GM15510 (cell line): ENCODE results near the gene APBA1.

ENCODE experiments used
- POLR2A ChIP-seq: IDR thresholded peaks from 3 replicates; pipeline ENCODE4 v1.6.1; 2011; ENCODE audit warnings: borderline replicate concordance; ENCODE audit not compliant: insufficient read length; ENCODE audit errors: extremely low read depth

Gene APBA1

DNA sequence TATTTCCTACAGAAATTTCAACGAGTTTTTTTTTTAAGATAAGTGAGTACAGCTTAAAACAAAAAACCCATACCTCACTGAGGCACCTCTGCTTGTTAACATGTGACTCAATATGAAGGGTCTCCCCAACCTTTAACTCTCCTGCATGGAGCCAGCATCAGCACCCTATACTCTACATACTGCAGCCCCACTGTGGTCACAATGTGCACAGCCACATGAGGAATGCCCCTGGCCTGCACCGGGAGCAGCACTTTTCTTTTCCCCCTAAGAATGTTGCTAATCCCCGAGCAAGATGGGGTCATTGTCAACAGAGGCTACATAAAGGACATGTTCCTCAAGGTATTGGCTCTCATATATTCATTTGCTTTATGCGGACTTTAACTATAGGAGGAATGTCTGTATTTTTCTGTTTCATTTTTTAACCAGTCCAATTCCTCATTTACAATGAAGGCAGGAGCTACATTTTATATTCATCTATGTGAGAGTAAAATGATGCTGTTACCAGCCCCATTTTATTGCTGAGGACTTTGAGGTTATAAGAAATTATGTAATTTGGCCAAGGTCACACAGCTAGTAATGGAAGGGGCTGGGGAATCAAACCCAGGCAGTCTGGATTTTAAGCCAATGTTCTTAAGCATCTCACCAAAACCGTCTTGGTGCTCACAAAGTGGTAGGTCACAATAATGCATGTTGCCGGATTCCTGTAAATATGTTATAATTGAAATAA, 93.0 kb downstream of the APBA1 start:
- no peak for TF ChIP-seq POLR2A

DNA sequence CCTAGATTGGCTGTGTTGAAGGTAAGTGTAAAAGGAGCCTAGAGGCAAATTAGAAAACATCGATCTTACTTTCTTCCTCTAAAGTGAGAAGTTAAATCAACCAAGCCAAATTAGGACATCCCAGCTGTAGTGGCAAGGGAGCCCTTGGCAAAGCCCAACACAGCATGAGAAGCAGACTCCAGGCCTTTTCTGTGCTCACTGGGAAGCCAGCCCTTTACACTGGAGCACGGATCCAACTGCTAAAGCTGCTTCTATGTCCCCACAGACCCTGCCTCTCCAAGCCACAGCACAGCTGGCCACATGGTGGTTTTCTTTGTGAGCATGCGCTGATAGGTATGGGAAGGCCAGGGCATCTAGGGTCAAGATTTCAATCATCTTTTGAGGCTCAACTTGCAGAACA, 94.1 kb downstream of the APBA1 start:
- no peak for TF ChIP-seq POLR2A

DNA sequence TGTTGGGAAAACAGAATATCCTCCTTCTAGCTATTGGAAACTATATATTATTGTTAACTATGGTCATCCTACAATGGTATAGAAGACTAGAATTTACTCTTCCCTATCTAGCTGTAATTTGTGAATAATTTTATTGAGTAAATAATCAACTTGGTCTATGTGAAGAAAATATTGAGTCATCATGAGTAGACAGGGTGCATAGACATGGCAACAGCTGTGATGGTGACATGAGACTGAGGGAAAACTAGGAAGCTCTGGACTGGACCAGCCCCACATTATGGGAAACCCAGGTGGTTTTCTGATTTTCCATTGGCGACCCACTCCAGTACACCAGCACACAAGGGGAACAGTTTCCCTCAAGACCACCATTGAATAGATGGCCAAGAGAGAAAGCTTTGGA, 95.0 kb downstream of the APBA1 start:
- no peak for TF ChIP-seq POLR2A

DNA sequence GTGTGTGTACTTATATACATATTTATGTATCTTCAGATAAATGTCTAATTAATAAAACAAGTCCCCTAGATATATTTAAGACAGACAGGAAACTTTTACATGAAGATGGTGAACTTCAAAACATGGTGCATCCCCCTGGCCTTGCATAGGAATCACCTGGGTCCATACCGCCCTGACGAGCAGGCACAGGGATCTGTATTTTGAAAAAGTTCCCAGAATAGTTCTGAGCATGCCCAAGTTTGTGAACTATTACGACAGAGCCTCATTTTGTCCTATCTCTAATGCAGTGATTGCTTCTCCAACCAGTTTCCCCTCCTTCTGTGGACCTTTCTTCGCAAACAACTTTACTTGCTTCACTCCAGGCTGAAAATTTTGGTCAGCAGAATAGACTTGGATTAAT, 98.1 kb downstream of the APBA1 start:
- TF ChIP-seq POLR2A = no peak

DNA sequence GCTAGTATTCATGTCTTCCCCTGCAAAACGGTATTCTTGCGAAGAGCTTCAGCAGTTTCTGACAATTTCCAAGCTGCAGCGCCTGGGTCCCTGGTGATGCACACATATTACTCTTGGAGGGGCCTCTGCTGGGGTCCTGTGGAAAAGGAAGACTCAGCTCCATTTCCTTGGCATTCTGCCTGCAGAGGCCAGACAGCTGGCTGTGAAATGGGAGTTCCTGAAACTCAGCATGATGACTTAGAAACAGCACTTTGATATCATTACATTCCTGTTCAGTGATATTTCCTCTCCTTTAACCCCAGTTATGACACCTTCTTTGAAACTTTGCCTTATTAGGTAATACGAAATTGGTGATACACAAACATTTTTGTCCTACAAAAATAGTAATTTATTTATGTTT, 98.5 kb downstream of the APBA1 start:
- TF ChIP-seq POLR2A = no peak

DNA sequence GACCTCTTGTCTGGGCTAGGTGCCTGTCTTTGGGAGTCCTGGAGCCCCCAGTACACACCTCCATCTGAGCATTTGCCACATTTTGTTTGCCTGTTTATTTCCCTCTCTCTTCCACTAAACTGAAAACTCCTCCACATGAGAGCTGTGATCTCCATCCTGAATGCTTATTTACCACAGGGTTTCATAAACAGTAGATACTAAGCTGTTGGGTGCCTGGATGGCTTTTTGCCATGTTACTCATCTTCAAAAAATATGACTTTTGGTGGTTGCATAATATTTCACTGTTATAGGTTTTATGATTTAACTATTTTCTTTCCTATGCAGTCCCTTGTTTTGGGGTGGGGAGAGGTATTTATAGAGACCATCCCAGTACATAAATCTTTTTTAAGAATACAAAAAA, 99.6 kb downstream of the APBA1 start:
- TF ChIP-seq POLR2A = no peak

DNA sequence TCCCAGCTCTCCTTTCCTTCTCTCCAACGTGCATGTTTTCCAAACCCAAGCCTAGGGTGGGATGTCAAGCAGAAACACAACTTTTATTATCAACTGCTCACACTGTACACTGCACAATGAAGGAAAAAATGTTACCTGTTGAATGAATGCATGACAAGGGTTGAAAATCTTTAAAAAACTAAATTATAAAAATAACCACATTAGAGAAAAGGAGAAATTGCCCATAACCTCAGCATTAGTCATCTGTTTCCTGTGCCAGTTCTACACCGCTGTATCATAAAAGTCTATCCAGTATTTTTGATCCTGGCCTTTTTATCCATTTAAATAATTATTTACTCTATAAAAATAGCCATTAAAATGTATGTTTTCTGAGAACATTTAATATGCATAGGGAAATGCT, 101.1 kb downstream of the APBA1 start:
- TF ChIP-seq POLR2A = no peak

DNA sequence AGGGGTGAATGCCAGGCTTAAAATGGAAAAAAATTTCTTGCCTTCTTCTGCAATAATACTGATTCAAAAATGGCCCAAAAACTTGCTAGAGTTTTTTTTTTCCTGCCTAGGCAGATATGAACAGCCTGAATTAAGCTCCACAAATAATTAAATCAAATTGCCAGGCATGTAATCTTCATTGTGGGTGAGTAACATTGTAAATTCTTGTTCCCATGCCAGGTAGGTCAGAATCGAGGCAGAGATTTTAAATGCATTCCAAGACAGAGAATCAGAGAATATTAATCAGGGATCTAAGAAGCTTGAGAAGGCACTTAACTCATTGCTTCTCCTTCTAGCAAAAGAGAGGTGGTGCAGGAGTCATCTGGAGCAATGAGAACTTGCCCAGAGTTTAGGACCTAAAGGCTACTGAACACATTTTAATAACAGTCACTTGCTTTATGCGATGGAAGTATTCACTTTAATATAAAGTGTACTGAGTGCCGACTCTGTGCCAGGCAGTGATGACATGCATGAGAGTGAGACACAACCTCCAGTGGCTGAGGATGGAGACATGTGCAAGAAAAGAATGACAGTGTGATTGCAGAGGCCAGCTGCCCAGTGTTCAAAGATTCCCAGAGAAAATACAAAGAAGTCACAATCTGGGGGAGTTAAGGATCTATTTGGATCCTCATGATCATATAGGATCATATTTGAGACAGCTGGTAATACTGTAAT, 102.3 kb downstream of the APBA1 start:
- no peak for TF ChIP-seq POLR2A

DNA sequence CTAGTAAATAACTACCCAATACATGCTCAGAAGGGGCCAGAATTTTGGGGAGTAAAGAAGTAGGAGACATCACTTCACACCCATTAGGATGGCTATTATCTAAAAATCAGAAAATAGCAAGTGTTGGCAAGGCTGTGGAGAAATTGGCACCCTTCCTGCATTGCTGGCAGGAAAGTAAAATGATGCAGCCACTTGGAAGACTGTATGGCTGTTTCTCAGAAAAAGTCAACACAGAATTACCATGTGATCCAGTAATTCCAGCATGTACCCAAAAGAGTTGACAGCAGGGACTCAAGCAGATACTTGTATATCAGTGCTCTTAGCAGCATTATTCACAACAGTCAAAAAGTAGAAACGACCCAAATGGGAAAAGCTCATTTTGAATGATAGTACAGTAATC, 107.6 kb downstream of the APBA1 start:
- no peak for TF ChIP-seq POLR2A

DNA sequence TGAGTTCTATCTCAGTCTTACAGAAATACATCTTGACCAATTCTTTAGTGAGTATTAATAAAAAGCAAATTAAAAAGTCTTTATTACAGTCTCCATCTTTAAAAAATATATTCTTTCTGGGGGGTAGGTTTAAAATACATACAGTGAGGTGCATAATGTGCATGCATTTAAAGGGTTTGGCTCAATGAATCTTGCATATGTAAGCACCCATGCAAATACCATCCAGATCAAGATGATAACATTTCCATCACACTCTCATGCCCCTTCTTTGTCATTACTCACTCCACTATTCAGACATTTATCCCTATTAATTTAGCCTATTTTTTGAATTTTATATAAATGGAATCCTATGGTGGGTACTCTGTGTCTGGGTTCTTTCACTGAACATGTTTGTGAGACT, 113.0 kb downstream of the APBA1 start:
- no peak for TF ChIP-seq POLR2A

DNA sequence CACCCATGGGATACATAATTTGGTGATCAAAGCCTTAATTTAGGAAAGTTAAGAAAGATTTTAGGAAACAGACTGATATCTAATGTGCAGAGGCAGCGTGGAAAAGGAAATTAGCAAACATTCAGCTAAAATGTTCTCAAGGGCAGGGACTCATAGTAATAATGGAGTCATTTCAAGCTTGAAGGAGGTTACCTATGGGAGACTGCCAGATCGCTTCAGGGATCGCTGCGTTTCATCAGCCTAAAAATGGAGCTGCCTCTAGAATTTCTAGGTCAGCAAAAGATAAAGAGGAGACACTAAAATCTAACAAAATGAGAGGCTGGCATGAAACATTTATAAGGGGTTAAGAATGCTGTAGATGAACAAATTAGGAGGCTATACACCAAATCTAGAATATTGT, 115.5 kb downstream of the APBA1 start:
- TF ChIP-seq POLR2A = no peak

DNA sequence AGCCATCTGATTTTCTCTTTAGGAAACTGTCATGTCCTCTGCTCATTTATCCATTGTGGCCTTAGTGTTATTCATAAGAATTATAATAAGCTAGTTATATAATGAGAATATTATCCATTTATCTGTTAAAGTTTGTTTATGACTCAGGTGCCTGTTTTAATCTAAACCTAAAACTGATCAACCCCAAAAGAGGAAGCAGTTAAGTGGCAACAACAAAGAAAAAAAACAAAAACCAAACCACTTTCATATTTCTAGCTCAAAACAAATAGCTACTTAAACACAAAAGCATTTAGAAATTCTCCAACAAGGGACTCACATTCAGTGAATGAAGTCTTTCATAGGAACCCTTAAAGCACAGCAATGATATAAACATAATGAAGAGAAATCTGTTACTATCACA, 116.4 kb downstream of the APBA1 start:
- TF ChIP-seq POLR2A = no peak

DNA sequence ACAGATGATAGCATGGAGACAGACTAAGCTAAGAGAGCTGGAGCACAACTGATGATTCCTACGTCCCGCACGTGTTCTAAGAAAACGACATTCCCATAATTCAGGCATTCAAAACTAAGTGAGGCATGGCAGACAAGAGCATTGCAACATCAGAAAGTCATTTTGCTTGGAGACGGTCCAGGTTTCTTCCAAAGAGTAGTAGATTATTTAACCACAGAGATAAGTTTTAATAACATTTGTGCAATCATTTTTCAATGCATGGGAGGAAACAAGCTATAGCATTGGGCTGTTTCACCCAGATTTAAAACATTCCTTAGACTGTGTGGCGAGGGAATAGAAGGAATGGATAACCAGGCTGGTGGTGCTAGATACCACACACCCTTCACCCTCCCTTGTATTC, 117.2 kb downstream of the APBA1 start:
- no peak for TF ChIP-seq POLR2A

DNA sequence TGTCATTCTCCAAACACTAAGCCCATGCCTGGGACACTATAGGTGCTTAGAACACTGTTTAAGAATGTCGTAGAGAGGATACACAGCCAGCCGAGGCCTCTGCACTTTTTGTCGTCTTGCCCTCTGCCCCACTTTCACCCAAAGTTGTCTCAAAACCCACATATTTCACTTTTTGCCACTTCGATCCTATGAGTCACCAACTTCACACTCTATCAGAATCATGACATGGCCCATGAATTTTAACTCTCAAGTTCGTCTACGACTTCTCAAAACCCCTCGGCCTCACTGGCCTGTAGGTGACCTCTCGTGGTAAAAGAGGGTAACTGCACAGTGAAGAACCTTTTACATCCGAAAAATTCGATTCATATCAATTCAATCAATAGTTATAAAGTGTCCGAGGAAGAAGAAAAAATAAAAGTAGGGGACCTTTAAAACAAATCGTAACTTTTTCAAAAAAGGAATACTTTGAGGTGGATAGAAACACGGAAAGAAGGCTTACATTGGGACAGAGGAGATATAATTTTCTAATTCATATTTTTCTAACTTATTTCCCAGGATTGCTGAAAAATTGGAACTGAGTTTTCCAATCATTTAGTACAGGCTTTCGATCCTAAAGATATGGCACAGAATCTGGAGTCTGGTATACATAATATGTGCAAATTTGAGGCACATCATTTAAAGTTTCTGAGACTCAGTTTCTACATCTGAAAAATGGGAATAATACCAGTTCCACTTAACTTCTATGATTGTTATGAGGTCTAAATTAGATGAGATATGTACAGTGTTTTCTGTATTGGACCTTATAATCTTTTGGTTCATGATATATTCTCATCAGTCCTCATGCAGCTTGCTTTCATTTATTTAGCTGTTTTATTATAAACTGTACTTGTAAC, 122.6 kb downstream of the APBA1 start:
- TF ChIP-seq POLR2A = no peak

DNA sequence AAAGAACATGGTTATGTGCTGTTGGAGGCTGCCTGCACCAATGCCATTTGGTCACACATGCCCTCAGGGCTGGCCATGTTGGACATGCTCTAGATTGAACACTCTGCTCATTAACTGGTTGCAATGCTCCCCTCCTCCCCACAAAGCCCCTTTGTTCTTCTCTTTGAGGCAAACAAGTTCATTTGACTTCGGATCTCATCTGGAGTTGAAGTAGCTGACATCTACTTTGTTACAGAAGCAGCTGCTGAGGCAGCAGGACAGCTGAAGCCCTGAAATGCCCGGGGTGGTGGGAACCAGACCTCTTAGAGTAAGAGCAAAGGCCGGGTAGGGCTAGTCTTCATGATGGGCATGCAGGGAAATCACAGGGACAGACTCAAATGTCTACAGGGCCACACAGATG, 123.5 kb downstream of the APBA1 start:
- TF ChIP-seq POLR2A = no peak
